AG04449 (cell line): Measurements from ENCODE around the gene KRTAP24-1.

Experiments
- CTCF ChIA-PET: fragments of 350-600 bp; formaldehyde crosslinking; extraction: SDS; loops from one replicate; lab custom pipeline; 2021; ENCODE audit warnings: antibody characterized with exemption; lab: Yijun Ruan, JAX
- POLR2A ChIA-PET: fragments of 400-600, 350-600 bp; formaldehyde crosslinking; extraction: SDS; loops from one replicate; lab custom pipeline; 2020; ENCODE audit warnings: antibody characterized with exemption, inconsistent platforms; lab: Yijun Ruan, JAX
- DNase-seq: peaks from one replicate; pipeline ENCODE4 v3.0.0-alpha.2; 2010; ENCODE audit warnings: low read depth, low spot score
- H3K4me3 ChIP-seq: 2 replicates; pipeline ENCODE4 v1.5.1; 2011; ENCODE audit warnings: low read depth, mild to moderate bottlenecking, control low read depth, low read length
- CTCF ChIP-seq: IDR thresholded peaks from one replicate; pipeline ENCODE4 v1.5.1; 2011; ENCODE audit warnings: mild to moderate bottlenecking, moderate library complexity, low read length, control low read depth, inconsistent platforms; ENCODE audit not compliant: insufficient read depth; ENCODE audit errors: missing control alignments

Gene KRTAP24-1

GRCh38 chr21:30305136-30305535 is 22.4 kb upstream of the KRTAP24-1 start:
- no peak for DNase-seq
- no peak for TF ChIP-seq CTCF
- CTCF ChIA-PET = no interaction called here
- H3K4me3 ChIP-seq = no peak overlapping the region
- POLR2A ChIA-PET = no interaction called here

GRCh38 chr21:30289215-30289614 is 6.5 kb upstream of the KRTAP24-1 start, which contains the start of gene KRTAP25-1:
Gene KRTAP25-1, minus strand, starts transcription at chr21:30289514. Its CDS starts 24 bp downstream, at chr21:30289490.
- no peak for DNase-seq
- no peak within 1 kb of the TSS for H3K4me3 ChIP-seq
- ChIA-PET CTCF (no interaction called here), POLR2A (no interaction called here)
- no peak for TF ChIP-seq CTCF

GRCh38 chr21:30271611-30272010 is 11.1 kb downstream of the KRTAP24-1 start:
- CTCF ChIA-PET = no interaction called here
- no peak for DNase-seq

GRCh38 chr21:30271156-30271555 is 11.6 kb downstream of the KRTAP24-1 start:
- ChIA-PET CTCF (no interaction called here), POLR2A (no interaction called here)
- no peak for TF ChIP-seq CTCF
- H3K4me3 ChIP-seq = no peak overlapping the region
- no peak for DNase-seq

More at GRCh38 chr21:30271611-30272010, 11.1 kb downstream of the KRTAP24-1 start:
- no peak for TF ChIP-seq CTCF
- POLR2A ChIA-PET = interaction anchor here (0.6 kb wide), 1 partner anchor 11 kb away, joined by 3 read pairs; no protein-coding TSS in a partner anchor
- no peak overlapping the region for H3K4me3 ChIP-seq

GRCh38 chr21:30269803-30270530 is 12.8 kb downstream of the KRTAP24-1 start:
- DNase-seq = no peak
- CTCF ChIA-PET = no interaction called here
- no peak overlapping the region for H3K4me3 ChIP-seq
- POLR2A ChIA-PET = no interaction called here
- no peak for TF ChIP-seq CTCF

- no peak for DNase-seq
- CTCF ChIA-PET = no interaction called here
- POLR2A ChIA-PET = no interaction called here
- no peak for TF ChIP-seq CTCF
- H3K4me3 ChIP-seq = no peak overlapping the region
Measured at GRCh38 chr21:30268608-30269197, 14.0 kb downstream of the KRTAP24-1 start.
